ENCODE measurements around the gene LMCD1. TPM values are rescaled to one million over a fixed set of nuclear protein-coding genes. Genes with fewer than 3 reads are reported as not detected.

LMCD1 gene
- total RNA-seq, 2 donors from 2014 or later = 10.9 to 32.4 TPM

DNA sequence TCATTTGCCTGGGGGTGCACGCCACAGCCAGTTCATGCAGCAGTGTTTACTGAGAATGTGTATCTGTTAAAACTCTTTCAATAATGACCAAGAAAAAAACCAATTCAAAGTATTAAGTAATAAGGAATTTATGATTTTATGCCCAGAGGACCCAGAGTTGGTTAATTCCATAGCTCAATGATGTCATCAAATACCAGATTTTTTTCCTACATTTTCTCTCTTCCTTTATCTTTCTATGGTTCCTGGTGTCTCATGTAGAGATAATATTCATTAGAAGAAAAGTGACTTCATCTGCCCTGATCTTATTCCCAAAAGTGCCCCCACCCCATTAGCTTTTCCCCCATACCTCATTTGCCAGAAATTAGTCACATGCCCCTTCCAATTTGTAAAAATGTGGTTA, 44.6 kb upstream of the LMCD1 start:
- Histone ChIP-seq H3K27ac (no peak overlapping the region), H3K4me1 (peaks cover 9% of the 10 kb centered on the region), H3K4me3 (no peak overlapping the region), H3K27me3 (no peaks in the 10 kb centered on the region), H3K9me3 (no peaks in the 10 kb centered on the region), H3K36me3 (replicated peaks in 1 of 2; ENCODE audit: insufficient read depth in 1 of 2, low read depth in 2 of 2) (no peaks in the 10 kb centered on the region)
- intact Hi-C loops (cut with DNase I) = no loop called here
- TF ChIP-seq POLR2A (IDR thresholded peaks at IDR 0.05) = no peak
- TF ChIP-seq CTCF (IDR thresholded peaks at IDR 0.05) = no peak
- ATAC-seq (no peak), DNase-seq (no peak)
- 73 to 91% methylated on average over 1 of the region's 1 CpG for WGBS, 2 donors

- Histone ChIP-seq H3K4me1 (peaks cover 9% of the 10 kb centered on the region), H3K36me3 (replicated peaks in 1 of 2; ENCODE audit: insufficient read depth in 1 of 2, low read depth in 2 of 2) (no peaks in the 10 kb centered on the region), H3K9me3 (no peaks in the 10 kb centered on the region), H3K27ac (no peak overlapping the region), H3K4me3 (no peak overlapping the region), H3K27me3 (no peaks in the 10 kb centered on the region)
- TF ChIP-seq POLR2A (IDR thresholded peaks at IDR 0.05) (no peak), CTCF (IDR thresholded peaks at IDR 0.05) (no peak)
- intact Hi-C loops (cut with DNase I) = no loop called here
- ATAC-seq (no peak), DNase-seq (no peak)
- 88 to 92% methylated on average over 2 of the region's 2 CpGs for WGBS, 2 donors
Measured at GRCh38 chr3:8458238-8458661, 43.4 kb upstream of the LMCD1 start.

GRCh38 chr3:8458711-8459110, 42.9 kb upstream of the LMCD1 start:
- TF ChIP-seq POLR2A (IDR thresholded peaks at IDR 0.05) (no peak), CTCF (IDR thresholded peaks at IDR 0.05) (no peak)
- Histone ChIP-seq H3K27ac (no peak overlapping the region), H3K36me3 (replicated peaks in 1 of 2; ENCODE audit: insufficient read depth in 1 of 2, low read depth in 2 of 2) (no peaks in the 10 kb centered on the region), H3K4me1 (peaks cover 9% of the 10 kb centered on the region), H3K27me3 (no peaks in the 10 kb centered on the region), H3K4me3 (no peak overlapping the region), H3K9me3 (no peaks in the 10 kb centered on the region)
- ATAC-seq = no peak
- intact Hi-C loops (cut with DNase I) = no loop called here
- 69 to 77% methylated on average over 6 of the region's 6 CpGs for WGBS, 2 donors
- no peak for DNase-seq

- Histone ChIP-seq H3K4me3 (no peak overlapping the region), H3K36me3 (replicated peaks in 1 of 2; ENCODE audit: insufficient read depth in 1 of 2, low read depth in 2 of 2) (no peaks in the 10 kb centered on the region), H3K27me3 (no peaks in the 10 kb centered on the region), H3K9me3 (no peaks in the 10 kb centered on the region), H3K27ac (no peak overlapping the region), H3K4me1 (peaks cover 9% of the 10 kb centered on the region)
- intact Hi-C loops (cut with DNase I) = no loop called here
- 73 to 77% methylated on average over 10 of the region's 10 CpGs for WGBS, 2 donors
- ATAC-seq (no peak), DNase-seq (no peak)
- no peak for TF ChIP-seq CTCF (IDR thresholded peaks at IDR 0.05)
- no peak for TF ChIP-seq POLR2A (IDR thresholded peaks at IDR 0.05)
Measured at GRCh38 chr3:8460050-8460708, 41.4 kb upstream of the LMCD1 start.

Measured in body of pancreas (tissue), 4 donors.